HS-5 (cell line): ENCODE measurements around the gene FDCSP.
"Not testable (repeated sequence)": the region's sequence is repeated elsewhere in the genome, so short reads cannot be mapped to it uniquely, and the experiment has no call there.

Experiments used
- DNase-seq: peaks from one replicate; pipeline ENCODE4 v3.0.0-alpha.2; 2012; ENCODE audit warnings: low read depth

FDCSP gene

DNA sequence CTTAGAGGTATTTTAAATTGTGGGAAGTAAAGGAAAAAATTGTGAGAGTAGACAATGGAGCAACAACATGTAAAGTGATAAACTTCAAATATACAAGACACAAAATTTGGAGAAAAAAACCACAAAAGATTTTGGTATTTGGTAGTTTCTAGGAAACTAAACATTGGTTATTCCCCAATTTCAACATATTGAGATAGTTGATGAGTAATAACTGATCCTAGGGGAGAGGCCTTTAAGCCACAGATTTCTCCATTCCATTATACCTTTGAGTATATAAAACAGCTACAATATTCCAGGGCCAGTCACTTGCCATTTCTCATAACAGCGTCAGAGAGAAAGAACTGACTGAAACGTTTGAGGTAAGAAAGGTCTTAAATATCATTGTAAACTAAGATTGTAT lies at the start of gene FDCSP:
Gene FDCSP, plus strand, starts transcription at position 301 of the 400 bp plus-strand sequence. CDS start 5,071 bp downstream, outside the sequence.
- no peak for DNase-seq

DNA sequence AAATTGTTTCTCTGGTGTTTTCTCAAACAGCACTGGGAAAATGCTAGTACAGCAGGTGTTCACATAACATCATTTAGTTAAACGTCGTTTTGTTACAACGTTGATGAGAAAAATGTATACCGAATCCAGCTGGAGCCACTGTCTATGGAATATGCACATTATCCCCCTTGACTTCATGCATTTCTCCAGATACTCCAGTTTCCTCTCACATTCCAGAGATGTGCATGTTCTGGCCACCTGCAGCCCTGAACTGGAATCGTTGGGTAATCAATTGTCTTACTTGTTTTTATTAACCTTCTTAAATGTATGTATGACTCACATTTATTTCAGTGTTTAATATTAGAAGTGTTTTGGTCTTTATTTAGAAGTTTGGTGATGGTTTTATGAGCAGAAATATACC lies 48.8 kb upstream of the FDCSP start:
- no peak for DNase-seq

DNA sequence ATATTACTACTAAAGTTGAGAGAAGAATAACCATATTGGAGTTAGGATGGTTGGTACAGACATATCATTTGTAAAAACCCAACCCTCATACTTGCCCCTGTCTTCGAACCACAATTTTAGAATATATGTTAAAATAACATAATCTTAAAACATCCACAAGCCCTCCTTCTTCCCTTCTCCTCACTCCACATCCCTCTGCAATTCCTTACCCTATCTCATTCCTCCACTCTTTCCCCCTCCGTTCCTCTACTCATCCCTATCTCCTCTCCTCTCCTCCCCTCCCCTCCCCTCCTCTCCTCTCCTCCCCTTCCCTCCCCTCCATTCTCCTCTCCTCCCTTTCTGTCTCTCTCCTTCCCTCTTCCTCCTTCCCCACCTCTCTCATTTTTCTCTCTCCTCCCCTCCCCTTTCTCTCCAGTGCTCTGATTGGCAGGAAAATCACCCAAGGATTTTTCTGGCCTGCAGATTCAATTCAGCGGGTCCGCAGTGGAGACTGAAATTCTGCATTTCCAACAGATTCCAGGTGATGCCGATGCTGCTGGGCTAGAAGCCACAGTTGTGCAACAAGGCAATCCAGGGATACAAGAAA lies 47.8 kb upstream of the FDCSP start:
- no peak for DNase-seq

DNA sequence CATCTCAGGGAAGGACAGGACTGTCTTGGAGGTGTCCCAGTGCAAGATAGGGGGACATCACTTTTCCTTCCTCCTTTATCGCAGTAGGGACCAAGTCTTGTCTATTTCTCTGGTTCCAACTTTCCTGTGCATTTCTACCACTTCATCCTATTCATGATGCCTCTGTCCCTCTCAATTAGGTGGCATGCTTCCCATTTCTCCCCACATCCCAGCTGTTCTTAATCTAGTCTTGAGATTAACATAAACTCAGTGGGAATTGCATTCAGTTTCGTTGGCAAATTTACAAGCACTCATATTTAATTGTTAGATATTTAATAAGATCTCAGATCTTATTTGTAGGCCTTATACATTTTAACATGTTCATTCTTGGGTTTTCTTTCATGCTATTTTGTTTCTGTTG lies 46.1 kb upstream of the FDCSP start:
- DNase-seq = no peak

DNA sequence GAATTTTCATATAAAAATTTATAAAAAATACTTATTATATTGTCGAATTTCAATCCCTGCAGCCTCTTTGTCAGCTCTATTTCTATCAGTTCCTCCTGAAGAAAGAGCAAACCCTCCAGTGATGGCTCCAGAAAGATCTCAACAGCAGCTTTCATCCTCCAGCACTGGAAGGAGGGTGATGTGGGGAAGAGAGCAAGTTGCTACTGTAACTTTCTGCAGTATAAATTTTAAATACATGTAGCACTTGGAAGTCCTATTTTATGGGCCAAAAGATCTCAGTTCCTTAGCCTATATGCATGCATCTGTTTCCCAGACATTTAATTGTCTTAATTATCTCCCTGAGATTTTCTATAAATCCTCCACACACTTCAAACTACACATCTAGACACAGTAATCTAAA lies 44.1 kb upstream of the FDCSP start:
- no peak for DNase-seq

DNA sequence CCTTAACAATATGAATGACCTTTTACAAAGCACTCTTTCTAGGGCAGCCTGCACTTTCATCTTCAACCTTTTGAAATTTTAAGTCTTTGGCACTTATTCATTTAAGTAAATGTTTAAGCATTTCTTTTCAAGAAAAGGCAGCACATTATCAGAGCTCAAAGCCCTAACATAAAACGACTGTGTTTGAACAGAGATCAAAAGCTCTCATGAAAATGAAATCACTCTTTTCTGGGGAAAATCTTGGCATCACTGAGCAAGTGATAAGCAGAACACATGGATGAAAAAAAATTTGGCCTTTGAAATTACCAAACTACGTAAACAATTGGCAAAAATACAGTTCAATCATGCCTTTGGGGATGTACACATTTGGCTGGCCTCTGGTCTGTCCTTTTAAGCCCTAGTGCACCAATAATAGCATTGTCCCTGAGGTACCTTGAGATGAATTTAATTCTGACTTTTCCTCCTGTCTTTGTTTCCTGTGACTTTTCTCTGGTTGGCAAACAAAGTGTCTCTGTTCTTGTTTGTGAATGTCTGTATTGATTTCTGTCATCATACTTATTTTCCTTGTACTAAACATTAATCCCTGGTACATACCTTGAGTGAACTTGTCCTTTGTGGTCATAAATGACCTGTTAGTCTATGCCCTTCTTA lies 43.3 kb upstream of the FDCSP start:
- DNase-seq = no peak

DNA sequence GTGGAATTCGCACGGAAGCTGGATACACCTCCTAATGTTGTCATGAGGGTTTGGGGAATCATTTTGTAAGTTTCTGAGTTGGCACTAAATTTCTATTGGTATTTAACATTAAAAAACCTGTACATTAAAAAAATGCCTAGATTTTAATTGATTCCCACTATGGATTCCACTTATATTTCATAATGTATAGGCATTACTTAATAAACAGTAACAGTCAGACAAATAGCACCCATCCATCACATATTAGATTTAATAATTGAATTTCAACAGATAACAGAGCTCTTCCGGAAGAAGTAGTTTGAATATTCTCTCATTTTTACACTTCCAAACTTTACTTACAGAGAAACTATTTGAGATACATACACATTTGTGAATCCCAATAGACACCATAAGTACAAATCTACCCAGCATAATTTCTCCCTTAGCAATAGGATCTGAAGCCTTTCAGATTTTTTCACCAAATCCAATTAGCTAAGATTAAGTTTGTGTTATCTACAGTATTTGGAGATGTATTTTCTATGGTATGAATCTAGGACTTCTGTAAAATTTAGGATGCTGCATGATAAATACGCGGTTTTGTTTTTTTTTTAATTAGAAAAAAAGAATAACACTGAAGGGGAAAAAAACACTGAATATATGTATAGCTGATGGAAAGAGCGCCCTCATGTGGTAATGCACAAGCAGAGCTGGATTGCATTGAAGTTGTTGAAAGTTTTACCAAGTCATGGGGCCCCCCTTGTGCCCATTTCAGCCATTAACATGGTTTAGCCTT lies 42.6 kb upstream of the FDCSP start:
- peak; percentile 15 for DNase-seq

DNA sequence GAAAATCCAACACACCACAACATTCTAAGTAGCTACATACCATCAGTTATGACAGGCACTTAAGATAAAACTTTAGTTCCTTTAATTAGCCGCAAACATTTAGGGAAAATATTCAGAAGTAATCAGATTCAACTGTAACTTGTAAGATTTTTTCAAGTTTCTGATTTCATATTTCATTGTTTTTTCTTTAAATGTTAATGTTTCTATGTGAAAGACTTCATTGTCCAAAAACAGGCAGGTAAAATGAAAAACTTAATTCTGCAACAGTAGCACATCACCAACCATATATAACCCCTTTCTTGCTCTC lies 42.0 kb upstream of the FDCSP start:
- DNase-seq = no peak

DNA sequence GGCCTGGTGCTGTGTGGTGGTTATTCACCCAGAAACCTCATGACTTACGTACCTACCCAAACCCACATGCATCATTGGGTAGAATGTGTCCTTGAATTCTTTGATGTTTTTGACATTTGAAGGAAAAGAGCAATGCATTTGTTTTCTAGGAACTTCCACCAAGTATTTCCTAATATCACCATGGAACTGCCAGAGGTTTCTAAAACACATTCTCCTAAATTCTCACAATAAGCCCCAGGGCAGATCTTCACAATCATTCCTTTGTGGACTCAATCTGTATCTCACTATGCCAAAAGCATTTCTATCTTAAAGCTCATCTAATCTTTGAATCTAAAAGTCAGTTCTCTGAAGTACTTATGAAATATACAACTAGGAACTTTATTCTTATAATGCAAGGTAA lies 38.7 kb upstream of the FDCSP start:
- no peak for DNase-seq

DNA sequence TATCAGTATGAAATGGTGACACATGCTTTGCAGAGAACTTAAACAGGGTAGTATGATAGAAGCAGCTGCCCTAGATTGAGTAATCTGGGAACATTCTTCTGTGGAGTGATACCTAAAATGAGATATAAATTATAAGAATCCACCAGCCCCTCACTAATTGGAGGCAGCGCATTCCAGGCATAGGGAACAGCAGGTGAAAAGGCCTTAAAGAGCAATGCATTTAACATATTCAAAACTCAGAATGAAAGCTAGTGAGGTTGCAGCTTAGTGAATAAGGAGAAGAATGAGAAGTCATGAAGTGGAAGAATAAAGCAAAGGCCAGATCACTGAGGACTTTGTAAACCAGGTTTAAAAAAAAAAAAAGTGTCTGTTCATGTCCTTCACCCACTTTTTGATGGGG lies 35.3 kb upstream of the FDCSP start:
- DNase-seq = no peak

DNA sequence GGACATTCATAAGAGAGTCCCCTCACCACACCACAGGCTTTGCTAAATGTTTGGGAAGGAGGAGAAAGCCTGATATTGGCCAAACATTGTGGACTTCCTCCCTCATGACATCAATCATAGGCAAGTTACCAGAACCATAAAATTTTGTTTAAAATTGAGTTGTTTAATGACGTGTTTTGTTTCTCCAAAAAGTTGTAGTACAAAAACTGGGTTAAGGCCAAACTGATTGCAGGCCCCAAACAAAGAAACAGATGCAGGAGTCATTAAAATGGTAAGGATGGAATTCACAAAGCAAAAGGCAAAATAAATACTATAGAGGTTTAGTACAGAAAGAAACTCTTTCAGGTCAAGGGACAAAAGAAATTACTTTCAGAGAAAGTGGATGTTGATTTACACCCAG lies 34.3 kb upstream of the FDCSP start:
- DNase-seq = no peak

DNA sequence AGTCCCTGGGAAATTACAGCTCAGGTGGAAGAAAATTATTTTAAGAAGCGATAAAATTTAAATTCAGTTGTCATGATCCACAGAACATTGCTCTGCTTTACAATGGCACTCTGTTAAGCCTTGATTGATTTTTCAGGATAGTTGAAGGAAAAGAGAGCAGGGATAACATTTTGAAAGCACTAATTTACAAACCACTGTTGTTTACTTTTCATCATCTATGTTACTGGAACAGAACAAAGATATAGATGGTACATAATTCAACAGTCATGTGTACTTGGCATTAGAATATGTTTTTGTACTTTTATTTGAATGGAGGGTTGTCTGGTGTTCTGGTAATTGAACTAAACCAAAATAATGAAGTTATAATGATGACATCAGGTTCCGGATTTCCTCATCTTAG lies 33.0 kb upstream of the FDCSP start:
- DNase-seq = no peak

DNA sequence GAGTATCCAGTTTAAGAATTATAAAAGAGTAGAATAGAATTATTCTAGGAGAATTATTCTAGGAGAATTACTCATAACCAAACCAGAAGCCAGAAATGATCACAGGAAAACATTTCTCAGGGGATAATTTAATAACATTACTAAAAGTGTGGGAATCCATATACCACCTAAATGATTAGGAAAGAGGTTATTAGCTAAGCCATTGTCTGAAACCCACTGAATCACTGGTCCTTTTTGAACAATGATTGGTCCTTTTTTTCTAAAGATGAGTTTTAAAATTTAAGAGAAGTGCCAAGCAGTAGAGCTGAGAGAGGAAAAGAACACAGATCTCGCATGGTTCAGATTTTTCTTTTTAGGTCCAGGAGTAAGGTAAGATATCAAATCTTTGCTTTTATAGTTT lies 30.5 kb upstream of the FDCSP start, which contains the start of gene ODAM:
Gene ODAM, plus strand, starts transcription at position 301 of the 400 bp plus-strand sequence. CDS start 819 bp downstream, outside the sequence.
- DNase-seq = no peak

DNA sequence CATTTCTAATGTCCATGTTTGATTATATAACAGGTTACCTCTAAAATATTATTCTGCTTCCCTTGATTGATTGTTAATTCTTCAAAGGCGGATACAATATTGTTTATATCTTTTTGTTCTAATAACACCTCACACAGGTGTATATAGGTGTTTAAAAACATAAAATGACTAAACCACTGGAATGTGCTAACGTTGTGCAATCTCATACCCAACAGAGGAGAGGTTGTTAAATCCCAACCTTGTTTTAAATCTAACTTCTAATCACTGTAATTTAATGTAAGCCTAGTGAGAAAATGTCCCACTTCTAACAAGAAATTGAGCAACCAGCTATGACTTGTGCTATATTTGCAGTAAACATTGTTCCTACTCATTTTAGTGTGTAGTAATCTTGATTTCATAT lies 29.1 kb upstream of the FDCSP start:
- DNase-seq = no peak

DNA sequence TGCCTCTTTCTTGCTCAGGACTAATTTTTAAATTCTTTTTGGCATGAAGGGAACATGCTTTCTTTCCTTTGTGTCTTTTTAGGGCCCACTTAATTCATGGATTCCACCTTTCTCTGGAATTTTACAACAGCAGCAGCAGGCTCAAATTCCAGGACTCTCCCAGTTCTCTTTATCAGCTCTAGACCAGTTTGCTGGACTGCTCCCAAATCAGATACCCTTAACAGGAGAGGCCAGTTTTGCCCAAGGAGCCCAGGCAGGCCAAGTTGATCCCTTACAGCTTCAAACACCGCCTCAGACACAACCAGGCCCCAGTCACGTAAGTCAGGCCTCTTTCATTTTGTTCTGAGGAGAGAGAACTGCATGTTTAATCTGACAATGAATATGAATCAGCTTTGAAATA lies 28.1 kb upstream of the FDCSP start:
- no peak for DNase-seq

DNA sequence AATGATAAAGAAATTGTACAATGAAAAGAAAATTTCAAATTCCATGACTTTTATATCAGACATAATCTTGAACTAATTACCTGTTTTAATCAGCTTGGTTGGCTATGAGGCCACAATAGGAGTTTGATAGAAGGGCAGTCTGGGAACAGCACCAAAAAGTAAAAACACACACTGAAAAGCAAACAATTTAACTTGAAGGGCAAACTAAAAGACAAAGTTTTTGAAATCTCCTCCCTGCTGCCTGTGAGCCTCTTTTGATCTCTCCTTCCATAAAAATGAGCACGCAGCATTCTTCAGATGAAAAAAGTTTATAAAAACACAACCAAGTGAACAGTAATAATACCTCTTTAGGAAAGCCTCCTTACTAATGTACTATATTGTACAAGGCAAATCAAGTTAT lies 22.3 kb upstream of the FDCSP start:
- no peak for DNase-seq

DNA sequence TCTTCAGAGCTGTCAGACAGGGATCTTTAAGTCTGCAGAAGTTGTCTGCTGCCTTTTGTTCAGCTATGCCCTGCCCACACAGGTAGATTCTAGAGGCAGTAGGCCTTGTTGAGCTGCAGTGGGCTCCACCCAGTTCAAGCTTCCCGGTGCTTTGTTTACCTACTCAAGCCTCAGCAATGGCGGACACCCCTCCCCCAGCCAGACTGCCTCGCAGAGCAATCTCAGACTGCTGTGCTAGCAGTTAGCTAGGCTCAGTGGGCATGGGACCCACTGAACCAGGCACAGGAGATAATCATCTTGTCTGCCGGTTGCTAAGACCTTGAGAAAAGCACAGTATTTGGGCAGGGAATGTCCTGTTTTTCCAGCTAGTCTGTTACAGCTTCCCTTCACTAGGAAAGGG lies 13.2 kb upstream of the FDCSP start:
- DNase-seq = not testable (repeated sequence)

DNA sequence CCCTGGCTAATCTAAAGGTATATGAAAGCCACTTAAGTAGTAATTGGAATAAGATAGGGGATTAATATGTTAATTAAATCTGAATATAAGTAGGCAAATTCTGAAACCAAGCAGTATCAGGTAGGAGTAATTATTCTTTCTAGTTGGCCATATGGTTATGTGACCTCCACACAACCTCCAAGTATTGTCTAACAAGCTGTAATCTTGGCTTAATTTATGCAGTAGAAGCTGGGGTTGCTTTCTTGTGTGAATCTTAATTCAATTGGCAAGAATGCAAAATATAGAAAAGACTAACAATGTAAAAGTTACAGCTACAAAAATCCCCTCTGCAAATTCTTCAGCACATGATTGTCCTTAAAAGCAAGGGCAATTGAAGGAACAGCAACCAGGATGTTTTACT lies 9.8 kb upstream of the FDCSP start:
- not testable (repeated sequence) for DNase-seq

DNA sequence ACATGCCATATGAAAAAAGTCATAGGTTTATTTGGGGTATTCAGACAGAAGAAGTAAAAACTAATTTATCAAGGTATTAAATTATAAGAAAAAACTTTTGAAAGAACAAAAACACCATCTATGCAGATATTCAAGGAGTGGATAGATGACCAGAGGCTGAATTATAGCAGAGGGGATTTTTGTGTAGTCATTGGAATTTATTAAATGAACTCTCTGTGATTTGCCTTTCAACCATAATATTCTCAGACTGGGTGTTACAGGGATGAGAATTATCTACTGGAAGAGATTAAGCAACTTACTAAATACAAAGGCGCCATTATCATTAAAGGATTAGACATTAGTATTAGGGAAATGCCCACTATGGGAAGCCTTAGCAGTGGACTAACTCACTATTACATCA lies 9.4 kb upstream of the FDCSP start:
- not testable (repeated sequence) for DNase-seq

DNA sequence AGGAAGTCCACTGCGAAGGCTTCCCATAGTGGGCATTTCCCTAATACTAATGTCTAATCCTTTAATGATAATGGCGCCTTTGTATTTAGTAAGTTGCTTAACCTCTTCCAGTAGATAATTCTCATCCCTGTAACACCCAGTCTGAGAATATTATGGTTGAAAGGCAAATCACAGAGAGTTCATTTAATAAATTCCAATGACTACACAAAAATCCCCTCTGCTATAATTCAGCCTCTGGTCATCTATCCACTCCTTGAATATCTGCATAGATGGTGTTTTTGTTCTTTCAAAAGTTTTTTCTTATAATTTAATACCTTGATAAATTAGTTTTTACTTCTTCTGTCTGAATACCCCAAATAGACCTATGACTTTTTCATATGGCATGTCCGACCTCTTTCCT lies 4.5 kb upstream of the FDCSP start:
- DNase-seq = not testable (repeated sequence)

DNA sequence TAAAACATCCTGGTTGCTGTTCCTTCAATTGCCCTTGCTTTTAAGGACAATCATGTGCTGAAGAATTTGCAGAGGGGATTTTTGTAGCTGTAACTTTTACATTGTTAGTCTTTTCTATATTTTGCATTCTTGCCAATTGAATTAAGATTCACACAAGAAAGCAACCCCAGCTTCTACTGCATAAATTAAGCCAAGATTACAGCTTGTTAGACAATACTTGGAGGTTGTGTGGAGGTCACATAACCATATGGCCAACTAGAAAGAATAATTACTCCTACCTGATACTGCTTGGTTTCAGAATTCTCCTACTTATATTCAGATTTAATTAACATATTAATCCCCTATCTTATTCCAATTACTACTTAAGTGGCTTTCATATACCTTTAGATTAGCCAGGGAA lies 4.1 kb upstream of the FDCSP start:
- not testable (repeated sequence) for DNase-seq

DNA sequence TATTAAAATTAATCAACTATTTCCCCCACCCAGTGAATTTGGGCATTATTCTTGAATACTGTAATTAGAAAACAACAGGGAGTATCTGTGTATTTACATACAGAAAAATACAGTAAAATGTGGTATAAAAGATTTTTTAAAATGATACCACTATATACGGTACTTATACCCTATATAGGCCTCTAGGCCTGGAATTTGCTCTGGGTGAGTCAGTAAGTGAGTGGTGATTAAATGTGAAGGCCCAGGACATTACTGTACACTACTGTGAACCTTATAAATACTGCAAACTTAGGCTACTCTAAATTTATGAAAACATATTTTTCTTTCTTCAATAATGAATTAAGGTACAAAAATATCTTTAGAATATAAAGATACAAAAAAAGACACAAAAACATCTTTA lies 10.2 kb downstream of the FDCSP start:
- no peak for DNase-seq

DNA sequence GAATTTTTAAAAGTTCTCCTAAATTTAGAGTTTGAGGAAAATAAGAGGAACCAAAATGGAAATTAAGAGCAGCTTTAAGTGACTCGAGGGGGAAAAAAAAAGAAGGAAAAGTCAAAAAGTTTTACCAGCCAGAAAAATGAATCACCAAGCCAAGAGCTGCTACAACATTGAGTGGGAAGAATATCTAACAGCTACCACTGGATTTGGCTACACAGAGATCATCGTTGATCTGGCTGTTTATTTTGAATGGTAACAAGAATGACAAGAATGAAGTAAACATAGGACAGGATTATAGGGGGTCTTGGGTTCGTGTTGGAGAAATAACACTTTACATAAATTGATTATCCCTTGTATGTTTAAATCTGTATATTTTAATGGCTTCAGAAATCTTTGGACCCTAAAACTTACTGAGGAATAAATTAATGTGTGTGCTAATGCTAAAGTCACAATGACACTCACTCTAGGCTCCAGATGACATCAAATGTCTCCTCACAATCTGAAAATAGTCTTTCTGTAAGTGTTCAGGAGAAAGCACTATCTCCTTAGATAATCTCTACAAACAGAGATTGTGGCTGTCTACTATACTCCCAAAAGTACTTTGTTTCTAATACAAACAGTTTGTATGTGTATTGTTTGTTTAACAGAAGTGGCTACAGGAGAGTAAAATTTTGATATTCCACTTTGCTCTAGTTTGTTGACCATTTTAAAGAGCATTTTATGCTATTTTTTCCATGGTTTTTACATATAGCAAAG lies 13.4 kb downstream of the FDCSP start:
- DNase-seq = no peak
